ACC112 (cell line): ENCODE data around the gene DACT1.

ENCODE experiments used
- H2AFZ ChIP-seq: fragments of 200-600 bp; sonication (generic); one replicate; pipeline ENCODE4 v1.6.0; 2017; ENCODE audit warnings: antibody characterized with exemption, low read length; ENCODE audit not compliant: unreplicated experiment
- H3K27ac ChIP-seq: fragments of 200-600 bp; sonication (generic); 2 replicates; pipeline ENCODE4 v1.5.1; 2014; ENCODE audit warnings: low read depth, mild to moderate bottlenecking, antibody characterized with exemption, low read length, moderate library complexity
- H3K27me3 ChIP-seq: fragments of 200-600 bp; sonication (generic); 2 replicates; pipeline ENCODE4 v1.6.1; 2014; ENCODE audit warnings: mild to moderate bottlenecking, antibody characterized with exemption, low read length, moderate library complexity, mixed read lengths; ENCODE audit not compliant: insufficient read depth
- H3K36me3 ChIP-seq: fragments of 200-600 bp; sonication (generic); 2 replicates; pipeline ENCODE4 v1.6.1; 2016; ENCODE audit warnings: mild to moderate bottlenecking, antibody characterized with exemption, low read length, moderate library complexity, mixed read lengths; ENCODE audit not compliant: insufficient read depth
- H3K4me1 ChIP-seq: fragments of 200-600 bp; sonication (generic); one replicate; pipeline ENCODE4 v1.6.1; 2016; ENCODE audit warnings: low read length, mixed read lengths; ENCODE audit not compliant: insufficient read depth, unreplicated experiment, control insufficient read depth
- H3K4me3 ChIP-seq: fragments of 200-600 bp; sonication (generic); 2 replicates; pipeline ENCODE4 v1.5.1; 2014; ENCODE audit warnings: mild to moderate bottlenecking, low read depth, low read length
- H3K79me2 ChIP-seq: fragments of 200-600 bp; sonication (generic); one replicate; pipeline ENCODE4 v1.6.0; 2016; ENCODE audit warnings: low read length; ENCODE audit not compliant: control insufficient read depth, unreplicated experiment, insufficient read depth

The DACT1 gene

GRCh38 chr14:58690801-58691516 is 53.2 kb downstream of the DACT1 start:
- Histone ChIP-seq H3K4me1 (no peaks in the 10 kb centered on the region), H3K27ac (no peak overlapping the region), H2AFZ (no peak overlapping the region), H3K27me3 (no peaks in the 10 kb centered on the region), H3K79me2 (no peaks in the 10 kb centered on the region), H3K4me3 (no peak overlapping the region), H3K36me3 (no peaks in the 10 kb centered on the region)

GRCh38 chr14:58693048-58693447 is 55.3 kb downstream of the DACT1 start:
- Histone ChIP-seq H3K4me3 (no peak overlapping the region), H3K79me2 (no peaks in the 10 kb centered on the region), H3K4me1 (no peaks in the 10 kb centered on the region), H3K36me3 (no peaks in the 10 kb centered on the region), H3K27me3 (0 out of 2 replicates have a peak, but pooled peaks cover 4% of the 10 kb centered on the region), H2AFZ (no peak overlapping the region), H3K27ac (no peak overlapping the region)

- Histone ChIP-seq H2AFZ (no peak overlapping the region), H3K27ac (no peak overlapping the region), H3K4me3 (no peak overlapping the region), H3K4me1 (no peaks in the 10 kb centered on the region), H3K27me3 (peaks cover 14% of the 10 kb centered on the region; the same call in 1 of the 2 replicates), H3K79me2 (no peaks in the 10 kb centered on the region), H3K36me3 (no peaks in the 10 kb centered on the region)
These were observed 57.8 kb downstream of the DACT1 start for GRCh38 chr14:58695514-58695913.

GRCh38 chr14:58697266-58697929 is 59.6 kb downstream of the DACT1 start:
- Histone ChIP-seq H2AFZ (no peak overlapping the region), H3K36me3 (no peaks in the 10 kb centered on the region), H3K4me3 (no peak overlapping the region), H3K79me2 (no peaks in the 10 kb centered on the region), H3K27me3 (peaks cover 14% of the 10 kb centered on the region; the same call in 1 of the 2 replicates), H3K4me1 (no peaks in the 10 kb centered on the region), H3K27ac (no peak overlapping the region)
